PFSK-1 (cell line): Measurements from ENCODE around the gene RIPK1.

Experiments
- POLR2AphosphoS5 ChIP-seq: IDR thresholded peaks from 2 replicates; pipeline ENCODE4 v1.6.1; 2012; ENCODE audit warnings: low read depth, mild to moderate bottlenecking, control low read depth, low read length, moderate library complexity
- SIN3A ChIP-seq: IDR thresholded peaks from 2 replicates; pipeline ENCODE4 v1.6.1; 2012; ENCODE audit warnings: mild to moderate bottlenecking, low read length, moderate library complexity, borderline replicate concordance; ENCODE audit not compliant: insufficient read depth

DNA sequence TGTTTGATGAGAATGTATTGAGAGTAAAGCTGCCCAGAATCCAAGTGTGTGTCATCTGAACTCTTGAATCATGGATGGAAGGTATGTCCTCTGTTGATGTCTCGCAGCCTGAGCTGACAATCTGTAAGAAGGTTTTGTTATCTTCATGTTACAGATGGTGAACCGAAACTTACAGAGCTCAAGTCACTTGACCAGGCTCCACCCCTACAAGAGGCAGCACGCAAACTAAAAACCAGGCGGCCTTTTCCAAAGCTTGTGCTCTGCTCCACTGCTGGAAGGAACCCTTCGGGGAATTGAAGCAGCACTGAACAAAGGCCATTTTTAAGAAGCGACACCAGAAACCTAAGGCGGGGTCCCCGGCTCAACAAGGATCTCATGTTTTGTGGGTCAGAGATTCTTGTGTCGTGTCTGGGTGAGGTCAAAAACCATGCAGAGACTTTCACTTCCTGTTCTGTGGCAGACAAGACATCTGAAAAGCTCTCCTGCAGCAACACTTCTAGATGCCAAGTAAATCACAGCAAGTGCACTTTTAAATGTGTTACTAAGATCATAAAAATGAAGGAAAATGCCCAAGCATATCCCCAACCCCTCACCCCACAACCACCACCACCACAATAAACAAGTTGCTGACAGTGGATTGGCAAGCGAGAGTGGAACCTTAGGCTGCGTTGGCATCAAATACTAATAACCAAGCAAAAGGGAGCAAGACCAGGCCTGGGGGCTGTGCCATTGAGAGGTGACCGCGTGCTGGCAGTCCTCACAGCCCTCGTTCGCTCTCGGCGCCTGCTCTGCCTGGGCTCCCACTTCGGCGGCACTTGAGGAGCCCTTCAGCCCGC is 41.3 kb upstream of the RIPK1 start:
- no peak for TF ChIP-seq POLR2AphosphoS5
- no peak for TF ChIP-seq SIN3A
